RPMI8226 (cell line): ENCODE measurements around the gene VPS54.
"Not testable (repeated sequence)": the region's sequence is repeated elsewhere in the genome, so short reads cannot be mapped to it uniquely, and the experiment has no call there.

Source experiments
- DNase-seq: peaks from one replicate; pipeline ENCODE4 v3.0.0-alpha.2; 2015

Gene VPS54

GRCh38 chr2:64023485-64024258 is 4.4 kb upstream of the VPS54 start:
- peak; percentile 76 for DNase-seq

GRCh38 chr2:64021578-64021977 is 2.4 kb upstream of the VPS54 start:
- no peak for DNase-seq

- no peak for DNase-seq
These were observed 824 bp upstream of the VPS54 start for GRCh38 chr2:64019975-64020528.

GRCh38 chr2:64018701-64019082 is 536 bp downstream of the VPS54 start:
- no peak for DNase-seq

GRCh38 chr2:64017811-64018700 is 1.2 kb downstream of the VPS54 start:
- peak; percentile 58 for DNase-seq

DNA sequence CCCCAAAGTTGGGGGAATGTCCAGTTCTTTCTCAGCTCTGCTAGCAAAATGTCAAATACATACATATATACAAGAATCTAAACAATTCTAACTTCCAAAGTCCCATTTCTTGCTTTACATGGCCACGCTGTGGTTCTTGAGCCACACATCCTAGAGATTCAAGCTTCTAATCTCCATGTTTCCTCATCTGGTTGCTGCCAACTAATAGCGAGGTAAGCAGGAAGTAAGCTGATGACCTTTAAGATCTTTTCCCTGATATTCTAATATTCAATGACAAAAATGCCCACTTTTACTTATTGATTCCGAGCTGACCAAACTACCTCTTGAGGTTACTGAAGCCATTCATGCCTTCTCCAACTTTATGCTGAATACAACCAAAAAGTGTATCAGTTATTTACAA is 3.3 kb downstream of the VPS54 start:
- DNase-seq, result no peak

- DNase-seq, result no peak
These were observed 3.8 kb downstream of the VPS54 start for GRCh38 chr2:64015391-64015790.

DNA sequence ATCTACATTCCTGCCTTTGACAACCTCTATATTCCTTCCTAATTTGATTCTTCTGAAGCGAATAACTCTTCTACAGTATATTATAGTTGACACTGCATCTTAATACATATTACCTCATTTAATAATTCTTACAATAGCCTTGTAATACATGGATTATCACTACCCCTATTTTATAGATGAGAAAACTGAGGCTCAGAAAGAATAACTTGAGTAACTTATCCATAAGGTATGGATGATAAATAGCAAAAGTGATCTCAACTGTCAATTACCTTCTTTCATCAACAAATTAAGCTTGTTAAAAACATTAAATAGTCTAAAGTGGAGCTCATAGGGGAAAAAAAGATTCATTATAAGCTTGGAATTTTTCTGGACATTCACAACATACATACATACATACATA is 4.6 kb downstream of the VPS54 start:
- DNase-seq, result no peak

GRCh38 chr2:64013053-64013452 is 6.2 kb downstream of the VPS54 start:
- no peak for DNase-seq

DNA sequence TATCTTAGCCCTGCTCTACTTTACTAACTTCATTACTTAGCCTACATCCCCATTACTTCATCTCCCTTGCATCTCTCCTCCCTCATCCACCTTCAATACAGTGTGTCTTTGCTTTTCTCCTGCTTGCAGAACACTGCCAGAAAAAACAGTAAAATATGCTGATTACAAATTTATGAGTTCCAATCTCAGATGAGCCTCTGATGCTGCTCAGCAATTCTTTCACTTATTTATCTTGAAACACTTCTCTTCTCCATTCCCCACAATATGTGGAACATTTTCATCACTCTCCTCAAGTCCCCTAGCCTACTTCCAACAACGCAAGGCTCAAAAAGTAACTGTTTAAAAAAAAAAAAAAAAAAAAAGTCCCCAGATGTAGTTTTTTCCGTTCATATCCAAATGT is 7.1 kb downstream of the VPS54 start:
- DNase-seq, result no peak

GRCh38 chr2:64008434-64009009 is 10.7 kb downstream of the VPS54 start:
- no peak for DNase-seq

DNA sequence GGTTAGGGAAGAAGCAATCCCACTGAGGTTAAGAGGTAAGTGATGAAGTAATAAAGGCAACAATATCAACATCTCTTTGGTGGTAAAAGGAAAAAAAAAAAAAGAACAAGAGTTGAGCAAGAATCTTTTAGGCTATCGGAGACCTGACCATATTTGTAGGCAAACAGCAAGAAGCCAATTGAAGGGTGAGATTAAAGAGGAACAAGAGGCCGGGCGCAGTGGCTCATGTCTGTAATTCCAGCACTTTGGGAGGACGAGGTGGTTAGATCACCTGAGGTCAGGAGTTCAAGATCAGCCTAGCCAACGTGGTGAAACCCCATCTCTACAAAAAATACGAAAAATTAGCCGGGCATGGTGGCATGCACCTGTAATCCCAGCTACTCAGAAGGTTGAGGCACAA is 11.3 kb downstream of the VPS54 start:
- DNase-seq, result no peak

GRCh38 chr2:64005707-64006356 is 13.4 kb downstream of the VPS54 start:
- DNase-seq, result no peak

- no peak for DNase-seq
These were observed 16.0 kb downstream of the VPS54 start for GRCh38 chr2:64003239-64003638.

DNA sequence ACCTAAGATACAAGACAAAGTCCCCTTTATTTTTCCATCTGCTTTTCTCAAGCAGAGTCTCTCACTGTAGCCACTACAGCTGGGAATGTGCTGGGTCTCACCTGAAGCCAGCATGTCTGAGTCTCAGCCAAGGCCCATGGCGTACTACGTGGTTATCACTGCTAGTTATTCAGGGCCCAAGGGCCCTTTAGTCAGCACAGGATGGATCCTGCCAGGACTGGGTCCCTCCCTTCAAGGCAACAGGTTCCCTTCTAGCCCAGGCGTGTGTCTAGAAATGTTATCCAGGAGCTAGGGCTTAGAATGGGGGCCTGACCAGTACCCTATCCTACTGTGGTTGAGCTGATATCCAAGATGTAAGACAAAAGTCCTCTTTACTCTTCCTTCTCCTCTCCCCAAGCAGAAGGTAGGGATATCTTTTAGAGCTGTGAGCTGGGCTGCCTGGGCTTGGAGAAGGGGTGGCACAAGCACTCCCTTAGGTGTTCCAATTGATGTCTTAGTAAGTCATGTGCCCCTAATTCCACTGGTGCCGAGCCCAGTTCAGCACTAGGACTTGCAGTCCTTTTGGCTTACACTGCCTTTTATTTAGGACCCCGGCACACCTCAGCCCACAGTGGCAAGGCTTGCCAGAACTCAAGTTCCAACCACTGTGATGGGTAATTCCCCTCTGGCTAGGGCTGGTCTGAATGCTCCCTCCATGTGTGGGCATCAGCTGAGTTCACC is 17.7 kb downstream of the VPS54 start:
- DNase-seq, result no peak

DNA sequence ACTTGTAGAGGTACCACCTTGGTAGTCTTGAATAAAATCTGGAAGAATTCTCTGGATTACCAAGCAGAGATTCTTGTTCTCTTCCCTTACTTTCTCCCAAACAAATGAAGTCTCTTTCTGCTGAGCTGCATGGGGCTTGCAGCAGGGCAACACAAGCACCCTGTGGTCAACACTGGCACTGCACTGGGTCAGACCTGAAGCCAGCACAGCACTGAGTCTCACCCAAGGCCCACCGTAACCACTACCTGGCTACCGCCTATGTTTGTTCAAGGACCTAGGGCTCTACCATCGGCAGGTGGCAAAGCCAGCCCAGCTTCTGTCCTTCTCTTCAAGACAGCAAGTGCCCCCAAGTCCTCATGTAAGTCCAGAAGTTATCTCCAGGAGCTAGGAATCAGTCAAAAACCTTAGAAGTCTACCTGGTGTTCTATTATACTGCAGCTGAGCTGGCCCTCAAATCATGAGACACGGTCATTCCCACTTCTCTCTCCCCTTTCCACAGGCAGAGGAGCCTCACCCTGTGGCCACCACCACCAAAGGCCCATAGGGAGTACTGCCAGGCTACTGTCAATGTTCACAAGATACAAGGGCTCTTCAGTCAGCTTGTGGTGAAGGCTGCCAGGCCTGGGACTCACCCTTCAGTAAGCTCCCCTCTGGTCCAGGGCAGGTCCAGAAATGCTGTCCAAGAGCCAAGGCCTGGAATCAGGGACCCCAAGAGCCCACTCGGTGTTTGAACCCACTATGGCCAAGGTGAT is 18.4 kb downstream of the VPS54 start:
- no peak for DNase-seq

DNA sequence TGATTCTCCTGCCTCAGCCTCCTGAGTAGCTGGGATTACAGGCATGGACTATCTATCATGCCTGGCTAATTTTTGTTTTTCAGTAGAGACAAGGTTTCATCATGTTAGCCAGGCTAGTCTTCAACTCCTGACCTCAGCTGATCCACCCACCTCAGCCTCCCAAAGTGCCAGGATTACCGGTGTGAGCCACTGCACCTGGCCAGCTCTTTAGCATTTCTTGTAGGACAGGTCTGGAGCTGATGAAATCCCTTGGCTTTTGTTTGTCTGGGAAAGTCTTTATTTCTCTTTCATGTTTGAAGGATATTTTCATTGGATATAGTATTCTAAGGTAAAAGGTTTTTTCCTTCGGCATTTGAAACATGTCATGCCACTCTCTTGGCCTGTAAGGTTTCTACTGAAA is 20.2 kb downstream of the VPS54 start:
- DNase-seq, result no peak

GRCh38 chr2:63996582-63997198 is 22.5 kb downstream of the VPS54 start:
- not testable (repeated sequence) for DNase-seq

GRCh38 chr2:63994329-63995070 is 24.7 kb downstream of the VPS54 start:
- not testable (repeated sequence) for DNase-seq

DNA sequence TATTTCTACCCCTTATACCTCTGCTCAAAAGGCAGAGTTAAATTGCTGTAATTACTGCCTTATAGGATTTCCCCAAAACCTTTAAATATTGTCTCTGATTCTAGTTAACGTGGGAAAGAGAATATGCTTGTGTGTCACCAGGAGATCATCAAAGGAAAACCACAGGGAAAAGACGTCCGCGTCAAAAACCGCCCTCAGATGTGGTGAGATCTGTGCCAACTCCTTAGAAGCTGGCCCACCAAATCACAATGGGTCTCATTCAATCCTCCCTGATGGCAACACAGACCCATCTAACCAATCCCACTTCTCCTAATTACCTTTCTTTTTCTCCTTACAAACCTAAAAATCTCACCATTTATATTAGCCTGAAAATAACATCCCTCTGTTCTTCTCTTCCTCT is 25.4 kb downstream of the VPS54 start:
- DNase-seq, result no peak
